ENCODE data around the gene KLK12. TPM values are rescaled to one million over a fixed set of nuclear protein-coding genes. Genes with fewer than 3 reads are reported as not detected.

KLK12 gene
- total RNA-seq, 6 experiments from 2014 or later = not detected

DNA sequence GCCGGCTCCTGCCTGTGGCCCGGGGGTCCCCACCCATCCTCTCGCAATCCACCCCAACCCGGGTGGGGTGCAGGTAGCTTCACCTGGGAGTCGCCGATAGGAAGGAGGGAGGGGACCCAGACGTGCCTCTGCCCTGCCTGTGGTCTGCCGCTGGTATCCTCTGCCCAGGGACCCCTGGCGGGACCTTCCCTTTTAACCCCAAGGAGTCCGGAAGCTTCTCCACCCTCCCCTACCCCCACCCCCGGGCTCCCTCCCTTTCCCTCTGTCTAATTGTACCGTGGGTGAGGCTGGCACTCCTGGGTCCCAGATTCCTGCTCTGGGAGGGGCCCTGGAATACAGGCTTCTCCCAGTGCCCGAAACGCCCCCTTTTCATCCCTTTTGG, 15.3 kb downstream of the KLK12 start, which contains the start of gene KLK10:
KLK10 (minus strand) TSS at position 166 of the 382 bp plus-strand sequence. CDS start 579 bp downstream, outside the sequence.
- Histone ChIP-seq H3K4me1 (no peaks in the 10 kb centered on the region), H3K27ac (no peak within 1 kb of the TSS), H3K36me3 (no peaks in the 10 kb centered on the region), H3K27me3 (peaks cover 3 to 6% of the 10 kb centered on the region in 2 donors), H3K4me3 (no peak within 1 kb of the TSS), H3K9me3 (no peaks in the 10 kb centered on the region)
- DNase-seq (no peak), ATAC-seq (no peak)
- no peak for TF ChIP-seq CTCF (IDR thresholded peaks at IDR 0.05)
- TF ChIP-seq POLR2A (IDR thresholded peaks at IDR 0.05) = no peak
- 11% methylated on average over 7 of the region's 14 CpGs for WGBS (ENCODE audit: insufficient coverage, low coverage, low lambda C conversion rate, missing lambda C conversion rate)
- intact Hi-C loops (cut with DNase I) = no loop called here

DNA sequence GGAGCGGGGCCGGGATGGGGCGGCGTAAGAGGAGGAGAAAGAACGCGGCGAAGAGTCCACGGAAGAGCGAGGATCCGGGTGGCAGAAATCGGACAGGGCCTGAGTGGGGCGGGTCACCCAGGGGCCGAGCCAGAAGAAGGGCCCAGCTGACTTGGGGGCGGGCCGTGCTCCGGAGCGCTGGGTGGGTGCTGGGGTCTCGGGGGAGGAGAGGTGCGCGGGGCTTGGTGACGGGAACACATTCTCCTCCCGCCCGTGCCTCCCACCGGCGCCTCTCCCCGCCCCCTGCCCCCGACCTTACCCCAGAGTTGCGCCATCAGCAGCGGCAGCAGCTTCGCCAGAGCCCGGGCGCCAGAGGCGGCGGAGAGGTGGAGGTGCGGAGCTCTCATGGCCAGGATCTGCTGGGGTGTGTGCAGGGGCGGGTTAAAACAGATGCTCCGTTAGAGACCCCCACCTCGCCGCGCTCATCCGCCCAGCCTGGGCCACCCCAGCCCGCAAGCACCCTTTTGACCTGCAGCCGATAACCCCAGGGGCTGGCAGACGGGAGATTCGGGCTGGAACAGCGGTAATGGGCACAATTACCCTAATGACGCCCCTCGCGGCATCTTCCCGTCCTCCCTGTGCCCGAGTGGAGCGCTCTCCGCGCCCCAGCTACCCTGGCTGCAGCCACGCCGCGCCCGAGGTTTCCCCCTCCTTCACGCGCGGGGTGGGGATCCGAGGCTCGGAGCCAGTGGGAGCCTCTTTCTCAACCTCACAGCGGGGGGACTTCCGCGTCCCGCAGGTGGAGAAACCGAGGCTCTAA, 15.9 kb downstream of the KLK12 start:
- H3K27me3 ChIP-seq = peaks cover 3 to 6% of the 10 kb centered on the region in 2 donors
- intact Hi-C loops (cut with DNase I) = no loop called here
- TF ChIP-seq CTCF (IDR thresholded peaks at IDR 0.05) = no peak
- TF ChIP-seq POLR2A (IDR thresholded peaks at IDR 0.05) = no peak
- no peaks in the 10 kb centered on the region for H3K36me3 ChIP-seq
- WGBS (ENCODE audit: insufficient coverage, low coverage, low lambda C conversion rate, missing lambda C conversion rate) = 7% methylated on average over 21 of the region's 68 CpGs
- H3K4me1 ChIP-seq = no peaks in the 10 kb centered on the region
- DNase-seq = peak in 1 of 3 donors; percentile 32
- ATAC-seq = peak; percentile 9 to 39 (median 31)
- H3K27ac ChIP-seq = no peak overlapping the region
- H3K9me3 ChIP-seq = no peaks in the 10 kb centered on the region
- H3K4me3 ChIP-seq = no peak overlapping the region

DNA sequence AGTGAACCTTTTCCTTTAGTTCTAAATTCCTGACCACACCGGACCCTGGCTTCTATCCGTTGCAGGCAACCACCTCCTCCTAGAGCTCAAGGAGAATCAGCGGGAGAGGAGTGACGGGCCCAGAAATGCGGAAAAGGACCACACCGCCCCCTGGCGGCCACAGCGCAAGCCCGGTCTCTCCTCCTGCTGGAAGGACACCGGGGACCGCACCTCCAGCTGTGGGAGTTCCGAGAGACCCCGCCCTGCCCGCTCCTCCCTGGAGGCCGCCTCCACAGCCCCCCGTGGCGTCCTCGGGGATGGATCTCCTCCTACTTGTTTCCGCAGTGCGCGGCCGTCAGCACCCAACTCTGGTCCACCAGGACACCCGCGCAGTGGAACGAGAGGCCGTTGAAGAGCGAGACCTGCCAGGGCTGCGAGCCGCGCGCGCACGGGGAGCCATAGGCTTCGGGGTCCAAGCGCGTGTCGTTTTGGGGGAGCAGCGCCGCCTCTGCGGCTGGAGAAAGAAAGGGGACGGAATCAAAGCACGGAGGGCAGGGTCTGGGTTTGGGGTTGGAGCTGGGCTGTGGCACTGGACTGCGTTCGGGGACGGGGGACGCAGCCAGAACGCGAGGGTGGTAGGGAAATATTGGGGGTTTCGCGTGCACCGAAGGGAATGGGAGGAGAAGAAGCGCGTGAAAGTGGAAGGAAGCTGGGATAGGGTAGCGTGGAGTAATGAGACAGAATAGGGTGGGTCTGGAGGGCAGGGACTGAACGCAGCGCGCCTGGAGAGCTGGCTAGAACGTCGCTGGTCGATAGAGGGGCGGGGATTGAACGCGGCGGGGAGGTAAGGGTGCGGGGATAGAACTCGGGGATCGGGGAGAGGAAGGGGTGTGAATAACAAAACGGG, 17.8 kb downstream of the KLK12 start:
- WGBS (ENCODE audit: insufficient coverage, low coverage, low lambda C conversion rate, missing lambda C conversion rate) = 2% methylated on average over 55 of the region's 68 CpGs
- Histone ChIP-seq H3K36me3 (no peaks in the 10 kb centered on the region), H3K27ac (no peak overlapping the region), H3K4me1 (no peaks in the 10 kb centered on the region), H3K4me3 (no peak overlapping the region), H3K9me3 (no peaks in the 10 kb centered on the region), H3K27me3 (peaks cover 3 to 6% of the 10 kb centered on the region in 2 donors)
- TF ChIP-seq POLR2A (IDR thresholded peaks at IDR 0.05) (no peak), CTCF (IDR thresholded peaks at IDR 0.05) (peak; percentile 28 to 62 (median 46))
- peak; percentile 38 to 54 (median 42) for ATAC-seq
- peak in 2 of 3 donors; percentile 51 to 57 for DNase-seq
- intact Hi-C loops (cut with DNase I) = no loop called here

DNA sequence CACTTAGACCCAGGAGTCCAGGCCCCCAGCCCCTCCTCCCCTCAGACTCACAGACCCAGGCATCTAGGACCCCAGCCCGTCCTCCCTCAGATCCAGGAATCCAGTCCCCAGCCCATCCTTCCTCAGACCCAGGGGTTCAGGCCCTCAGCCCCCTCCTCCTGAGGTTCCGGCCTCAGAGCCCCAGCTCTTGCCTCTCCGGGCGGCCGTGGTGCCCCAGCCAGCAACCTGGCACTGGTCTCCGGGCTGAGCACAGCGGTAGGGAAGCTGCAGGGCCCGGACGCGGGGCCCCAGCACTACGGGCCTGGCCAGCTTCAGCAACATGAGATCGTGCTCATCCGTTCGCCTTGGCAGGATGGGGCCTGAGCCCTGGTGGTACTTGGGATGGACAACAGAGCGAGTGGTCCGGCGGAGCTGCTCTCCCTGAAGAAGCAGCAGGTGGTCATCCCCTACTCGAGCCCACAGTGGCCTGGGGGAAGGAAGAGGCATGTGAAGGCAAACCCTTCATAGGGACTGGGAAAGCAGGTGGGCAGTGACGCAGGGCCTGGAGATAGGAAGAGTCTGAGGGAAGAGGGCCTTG, 19.0 kb downstream of the KLK12 start:
- ATAC-seq (no peak), DNase-seq (no peak)
- Histone ChIP-seq H3K4me3 (no peak overlapping the region), H3K4me1 (no peaks in the 10 kb centered on the region), H3K27ac (no peak overlapping the region), H3K27me3 (peaks cover 3 to 6% of the 10 kb centered on the region in 2 donors), H3K9me3 (no peaks in the 10 kb centered on the region), H3K36me3 (no peaks in the 10 kb centered on the region)
- intact Hi-C loops (cut with DNase I) = no loop called here
- TF ChIP-seq POLR2A (IDR thresholded peaks at IDR 0.05) (no peak), CTCF (IDR thresholded peaks at IDR 0.05) (no peak)
- 82% methylated on average over 7 of the region's 19 CpGs for WGBS (ENCODE audit: insufficient coverage, low coverage, low lambda C conversion rate, missing lambda C conversion rate)

All from right lobe of liver (tissue), 6 donors.